IMR-90 (cell line): Measurements from ENCODE around the gene CALML3. TPM values are rescaled to one million over a fixed set of nuclear protein-coding genes. Genes with fewer than 3 reads are reported as not detected.

ENCODE experiments used
- ATAC-seq: fragments of 200-7000 bp; cut with Tn5 transposase; 2 replicates; pipeline ENCODE4 v1.9.1; 2020; ENCODE audit warnings: low read depth, mild to moderate bottlenecking, moderate library complexity
- BruUV-seq: library from RNA; stranded (reverse); fragments of 400-500 nt; replicated peaks from 2 replicates; lab custom pipeline; 2021; lab: Mats Ljungman, UMichigan
- CTCF ChIA-PET: fragments of 300-600 bp; formaldehyde crosslinking; extraction: SDS; loops from one replicate; lab custom pipeline; 2021; ENCODE audit warnings: antibody characterized with exemption; lab: Yijun Ruan, JAX
- POLR2A ChIA-PET: fragments of 300-600 bp; sonication (Branson Sonifier 250); formaldehyde crosslinking; loops from one replicate; lab custom pipeline; 2022; ENCODE audit warnings: antibody characterized with exemption; ENCODE audit not compliant: unreplicated experiment; lab: Charles Lee
- DNase-seq: peaks from one replicate; pipeline ENCODE4 v3.0.0; 2013
- H2AFZ ChIP-seq: replicated peaks from 2 replicates; pipeline ENCODE3; 2013; ENCODE audit warnings: low read length, mild to moderate bottlenecking; ENCODE audit not compliant: poor library complexity
- H2AK5ac ChIP-seq: 2 replicates; pipeline ENCODE4 v1.6.1; 2013; ENCODE audit warnings: low read depth, low read length, inconsistent platforms
- H2AK9ac ChIP-seq: replicated peaks from 2 replicates; pipeline ENCODE3; 2013; ENCODE audit warnings: mild to moderate bottlenecking, low read depth, low read length, moderate library complexity; ENCODE audit not compliant: poor library complexity
- H2BK120ac ChIP-seq: 2 replicates; pipeline ENCODE4 v1.6.1; 2013; ENCODE audit warnings: low read depth, low read length, inconsistent platforms
- H2BK15ac ChIP-seq: 3 replicates; pipeline ENCODE4 v1.6.1; 2013; ENCODE audit warnings: low read depth, low read length, inconsistent platforms
- H2BK20ac ChIP-seq: 2 replicates; pipeline ENCODE4 v1.6.1; 2013; ENCODE audit warnings: low read depth, mild to moderate bottlenecking, inconsistent platforms, low read length, moderate library complexity
- H2BK5ac ChIP-seq: 2 replicates; pipeline ENCODE4 v1.6.1; 2013; ENCODE audit warnings: mild to moderate bottlenecking, low read depth, low read length, inconsistent platforms; ENCODE audit not compliant: poor library complexity, severe bottlenecking
- H3K14ac ChIP-seq: replicated peaks from 2 replicates; pipeline ENCODE4 v1.6.1; 2013; ENCODE audit warnings: low read depth, low read length, inconsistent platforms
- H3K18ac ChIP-seq: 2 replicates; pipeline ENCODE4 v1.6.1; 2013; ENCODE audit warnings: low read depth, low read length, control low read depth
- H3K23ac ChIP-seq: 2 replicates; pipeline ENCODE4 v1.6.1; 2013; ENCODE audit warnings: low read depth, low read length, inconsistent platforms
- H3K27ac ChIP-seq: 2 replicates; pipeline ENCODE4 v1.5.1; 2013; ENCODE audit warnings: mild to moderate bottlenecking, control low read depth, low read length; ENCODE audit not compliant: insufficient read depth
- H3K27me3 ChIP-seq: 2 replicates; pipeline ENCODE4 v1.6.1; 2013; ENCODE audit warnings: low read length; ENCODE audit not compliant: control insufficient read depth, insufficient read depth
- H3K36me3 ChIP-seq: 2 replicates; pipeline ENCODE4 v1.6.1; 2013; ENCODE audit warnings: low read length, mixed read lengths; ENCODE audit not compliant: control insufficient read depth, insufficient read depth
- H3K4ac ChIP-seq: 2 replicates; pipeline ENCODE4 v1.6.1; 2013; ENCODE audit warnings: low read depth, low read length, inconsistent platforms
- H3K4me1 ChIP-seq: 2 replicates; pipeline ENCODE4 v1.6.1; 2013; ENCODE audit warnings: low read length, mixed read lengths; ENCODE audit not compliant: control insufficient read depth, insufficient read depth
- H3K4me2 ChIP-seq: 2 replicates; pipeline ENCODE4 v1.6.1; 2013; ENCODE audit warnings: low read depth, mild to moderate bottlenecking, control low read depth, low read length, moderate library complexity
- H3K4me3 ChIP-seq: 2 replicates; pipeline ENCODE4 v1.5.1; 2013; ENCODE audit warnings: low read depth, mild to moderate bottlenecking, control low read depth, low read length, moderate library complexity; ENCODE audit not compliant: insufficient read depth
- H3K56ac ChIP-seq: 2 replicates; pipeline ENCODE4 v1.6.1; 2013; ENCODE audit warnings: low read length, inconsistent platforms; ENCODE audit not compliant: insufficient read depth; ENCODE audit errors: extremely low read depth
- H3K79me1 ChIP-seq, 2 experiments: 2 replicates each; pipeline ENCODE4 v1.6.1; 2013; ENCODE audit warnings: low read length in 2 of 2, inconsistent platforms in 1 of 2, low read depth in 1 of 2
- H3K9ac ChIP-seq: 2 replicates; pipeline ENCODE4 v1.6.1; 2013; ENCODE audit warnings: low read depth, low read length, control low read depth
- H3K9me1 ChIP-seq: 2 replicates; pipeline ENCODE4 v1.6.1; 2013; ENCODE audit warnings: low read length, inconsistent platforms; ENCODE audit not compliant: insufficient read depth
- H3K9me3 ChIP-seq: 2 replicates; pipeline ENCODE4 v1.6.1; 2013; ENCODE audit warnings: low read length; ENCODE audit not compliant: control insufficient read depth, insufficient read depth
- H4K20me1 ChIP-seq: 2 replicates; pipeline ENCODE4 v1.6.1; 2013; ENCODE audit warnings: low read length, inconsistent platforms; ENCODE audit not compliant: insufficient read depth
- H4K5ac ChIP-seq: 2 replicates; pipeline ENCODE4 v1.6.1; 2013; ENCODE audit warnings: mild to moderate bottlenecking, low read depth, low read length, control low read depth
- H4K8ac ChIP-seq, 2 experiments: 2 replicates each; pipeline ENCODE4 v1.6.1; 2013; ENCODE audit warnings: low read depth in 2 of 2, low read length in 2 of 2, control low read depth in 1 of 2, inconsistent platforms in 1 of 2
- H4K91ac ChIP-seq: 2 replicates; pipeline ENCODE4 v1.6.1; 2013; ENCODE audit warnings: low read depth, low read length, inconsistent platforms; ENCODE audit not compliant: insufficient read depth
- BHLHE40 ChIP-seq: fragments of 150-350 bp; IDR thresholded peaks from 2 replicates; pipeline ENCODE4 v1.6.1; 2016; ENCODE audit warnings: mild to moderate bottlenecking, low read depth, low read length
- CHD1 ChIP-seq: IDR thresholded peaks from 2 replicates; pipeline ENCODE4 v1.6.1; 2012; ENCODE audit warnings: low read depth, low read length, improper control_type of control experiment
- CTCF ChIP-seq: conservative IDR thresholded peaks from 2 replicates; pipeline ENCODE4 v1.5.1; 2012; ENCODE audit warnings: mild to moderate bottlenecking, low read depth, low read length, improper control_type of control experiment
- ELK1 ChIP-seq: fragments of 150-350 bp; IDR thresholded peaks from 2 replicates; pipeline ENCODE4 v1.6.1; 2016; ENCODE audit warnings: low read depth, mild to moderate bottlenecking, low read length, moderate library complexity, borderline replicate concordance
- FOS ChIP-seq: fragments of 150-350 bp; IDR thresholded peaks from 2 replicates; pipeline ENCODE4 v1.6.1; 2016; ENCODE audit warnings: low read depth, low read length
- MAFK ChIP-seq: IDR thresholded peaks from 2 replicates; pipeline ENCODE4 v1.6.1; 2012; ENCODE audit warnings: low read depth, low read length, improper control_type of control experiment
- MAZ ChIP-seq: IDR thresholded peaks from 2 replicates; pipeline ENCODE4 v1.6.1; 2012; ENCODE audit warnings: low read depth, mild to moderate bottlenecking, low read length, improper control_type of control experiment, moderate library complexity, borderline replicate concordance
- MXI1 ChIP-seq: IDR thresholded peaks from 2 replicates; pipeline ENCODE4 v1.6.1; 2012; ENCODE audit warnings: low read depth, mild to moderate bottlenecking, low read length, moderate library complexity, borderline replicate concordance
- NFE2L2 ChIP-seq: fragments of 150-350 bp; IDR thresholded peaks from 2 replicates; pipeline ENCODE4 v1.6.1; 2016; ENCODE audit warnings: low read depth, mild to moderate bottlenecking, low read length
- POLR2A ChIP-seq: IDR thresholded peaks from 2 replicates; pipeline ENCODE4 v1.6.1; 2012; ENCODE audit warnings: mild to moderate bottlenecking, low read depth, low read length
- RCOR1 ChIP-seq: IDR thresholded peaks from 2 replicates; pipeline ENCODE4 v1.6.1; 2012; ENCODE audit warnings: mild to moderate bottlenecking, low read length, improper control_type of control experiment; ENCODE audit not compliant: insufficient replicate concordance
- RFX5 ChIP-seq: IDR thresholded peaks from 2 replicates; pipeline ENCODE4 v1.8.0; 2012; ENCODE audit warnings: low read depth, mild to moderate bottlenecking, low read length, moderate library complexity
- USF2 ChIP-seq: fragments of 150-350 bp; IDR thresholded peaks from 2 replicates; pipeline ENCODE4 v1.6.1; 2017; ENCODE audit warnings: mild to moderate bottlenecking, antibody characterized with exemption, low read length, low read depth
- WGBS, 2 experiments: methylation state at CpG; one replicate each; pipeline versions ENCODE4 v1.1.5 to v1.1.7; 2013; ENCODE audit warnings: missing lambda C conversion rate in 2 of 2; ENCODE audit not compliant: insufficient read length in 1 of 2; ENCODE audit errors: extremely low coverage in 2 of 2; 5-methylcytosine and 5-hydroxymethylcytosine counted together
- dilution Hi-C: fragments of 300-500 bp; cut with HindIII; formaldehyde crosslinking; loops from one replicate; pipeline ENCODE4 v1.14.3; 2018; ENCODE audit warnings: low sequenced_read_pairs; ENCODE audit not compliant: unreplicated experiment
- in situ Hi-C: fragments of 300-500 bp; cut with MboI; formaldehyde crosslinking; loops from 3 replicates; pipeline ENCODE4 v1.14.3; 2019; ENCODE audit warnings: low sequenced_read_pairs, inconsistent platforms, mixed read lengths
- intact Hi-C: fragments of 100-400 bp; cut with micrococcal nuclease; formaldehyde crosslinking; loops from 2 replicates; pipeline ENCODE4 v1.10.0; 2022
- polyA plus RNA-seq, 3 experiments: library from polyadenylated mRNA; depleted of rRNA; stranded (reverse); fragments of >200 nt; gene quantifications; 2 replicates each; pipeline ENCODE4 v1.2.3, GENCODE V29; 2012; ENCODE audit warnings: low replicate concordance in 1 of 3
- total RNA-seq: library from RNA; depleted of rRNA; stranded (reverse); fragments of >200 nt; gene quantifications from 2 replicates; pipeline ENCODE4 v1.2.3, GENCODE V29; 2012

CALML3 gene
- total and polyA plus RNA-seq, 2 of the 4 experiments (the other 2 are of a cell fraction): not detected

GRCh38 chr10:5550621-5551530 is 26.1 kb downstream of the CALML3 start:
- Histone ChIP-seq H3K4me1 (peaks cover 43% of the 10 kb centered on the region), H3K4me2 (no peak overlapping the region)
- whole genome bisulfite sequencing, 2 experiments: 95% methylated on average over 11 of the region's 17 CpGs; no CpG with 5 or more reads in 1 of the 2 experiments

More at GRCh38 chr10:5550621-5551530, 26.1 kb downstream of the CALML3 start:
- TF ChIP-seq ELK1: no peak
- no peak for TF ChIP-seq MAFK
- TF ChIP-seq BHLHE40: no peak
- TF ChIP-seq NFE2L2: no peak
- no peak for TF ChIP-seq POLR2A
- TF ChIP-seq CHD1: no peak
- TF ChIP-seq MAZ: no peak
- TF ChIP-seq RFX5: no peak
- no peak for TF ChIP-seq CTCF
- no peak for TF ChIP-seq USF2
- TF ChIP-seq FOS: no peak
- no peak for TF ChIP-seq RCOR1
- no peak for TF ChIP-seq MXI1
- Histone ChIP-seq H3K9me3 (no peaks in the 10 kb centered on the region), H4K91ac (peak overlapping the region; percentile 65; the same call in 1 of the 2 replicates), H2AK5ac (peak overlapping the region; percentile 65), H2BK20ac (peak overlapping the region; percentile 55), H4K20me1 (no peaks in the 10 kb centered on the region), H3K27ac (no peak overlapping the region), H3K18ac (no peak overlapping the region), H4K5ac (no peak overlapping the region), H3K14ac (no peak overlapping the region), H3K4ac (peak overlapping the region; percentile 61), H3K27me3 (no peaks in the 10 kb centered on the region), H2BK15ac (peak overlapping the region; percentile 5; the same call in 2 of the 3 replicates), H4K8ac (peak overlapping the region in 1 of 2 experiments; percentile 98; a peak in 2 of 4 replicates), H3K23ac (no peak overlapping the region), H2AK9ac (peak overlapping the region; percentile 66), H3K9ac (no peak overlapping the region), H2BK120ac (peak overlapping the region; percentile 98), H3K56ac (no peak overlapping the region), H2AFZ (peak overlapping the region; percentile 28), H3K9me1 (peaks cover 26% of the 10 kb centered on the region), H3K79me1 (peaks cover 0 to 16% of the 10 kb centered on the region in 2 experiments; a peak in 2 of 4 replicates), H3K36me3 (no peaks in the 10 kb centered on the region), H3K4me3 (no peak overlapping the region), H2BK5ac (no peak overlapping the region)
- CTCF ChIA-PET: no interaction called here
- intact Hi-C loops (no loop called here), dilution Hi-C loops (no loop called here), in situ Hi-C loops (no loop called here)
- DNase-seq (peak; percentile 53), ATAC-seq (no peak)
- POLR2A ChIA-PET: no interaction called here
- BruUV-seq: no TSS peak
